Measurements from ENCODE around the gene FAR2.

GRCh38 chr12:29244159-29244765, 95.2 kb downstream of the FAR2 start:
- TF ChIP-seq CTCF (IDR thresholded peaks at IDR 0.05): no peak
- TF ChIP-seq POLR2AphosphoS5 (IDR thresholded peaks at IDR 0.05): no peak
- no peak for TF ChIP-seq POLR2A (IDR thresholded peaks at IDR 0.05)
